ENCODE results near the gene NT5DC2. TPM values are rescaled to one million over a fixed set of nuclear protein-coding genes. Genes with fewer than 3 reads are reported as not detected.

NT5DC2 gene
- total RNA-seq, 1 donor from 2014 or later, result 309 TPM

GRCh38 chr3:52563984-52564383, 30.3 kb upstream of the NT5DC2 start:
- DNase-seq (ENCODE audit: low spot score), result no peak
- H3K9me3 Mint-ChIP-seq (ENCODE audit: low read depth), result no peaks in the 10 kb centered on the region
- H3K4me1 Mint-ChIP-seq (ENCODE audit: low read depth), result no peaks in the 10 kb centered on the region
- H3K27me3 Mint-ChIP-seq (ENCODE audit: low read depth), result no peaks in the 10 kb centered on the region
- H3K27ac Mint-ChIP-seq (ENCODE audit: unreplicated experiment), result no peak overlapping the region
- no peak for TF ChIP-seq CTCF (IDR thresholded peaks at IDR 0.05)
- H3K4me3 Mint-ChIP-seq (ENCODE audit: unreplicated experiment), result no peak overlapping the region
- H3K36me3 Mint-ChIP-seq (ENCODE audit: low read depth), result peaks cover 27% of the 10 kb centered on the region

- no peak for DNase-seq (ENCODE audit: low spot score)
- Mint-ChIP-seq H3K27me3 (ENCODE audit: low read depth) (no peaks in the 10 kb centered on the region), H3K4me3 (ENCODE audit: unreplicated experiment) (no peak overlapping the region), H3K9me3 (ENCODE audit: low read depth) (no peaks in the 10 kb centered on the region), H3K4me1 (ENCODE audit: low read depth) (no peaks in the 10 kb centered on the region), H3K27ac (ENCODE audit: unreplicated experiment) (no peak overlapping the region), H3K36me3 (ENCODE audit: low read depth) (peaks cover 29% of the 10 kb centered on the region)
- TF ChIP-seq CTCF (IDR thresholded peaks at IDR 0.05), result no peak
Observed at GRCh38 chr3:52561028-52561747, 27.5 kb upstream of the NT5DC2 start.

GRCh38 chr3:52558436-52558835, 24.8 kb upstream of the NT5DC2 start:
- no peak overlapping the region for H3K27ac Mint-ChIP-seq (ENCODE audit: unreplicated experiment)
- no peaks in the 10 kb centered on the region for H3K9me3 Mint-ChIP-seq (ENCODE audit: low read depth)
- H3K27me3 Mint-ChIP-seq (ENCODE audit: low read depth), result no peaks in the 10 kb centered on the region
- H3K36me3 Mint-ChIP-seq (ENCODE audit: low read depth), result peaks cover 32% of the 10 kb centered on the region
- no peak for DNase-seq (ENCODE audit: low spot score)
- no peaks in the 10 kb centered on the region for H3K4me1 Mint-ChIP-seq (ENCODE audit: low read depth)
- no peak for TF ChIP-seq CTCF (IDR thresholded peaks at IDR 0.05)
- H3K4me3 Mint-ChIP-seq (ENCODE audit: unreplicated experiment), result no peak overlapping the region

- no peak for TF ChIP-seq CTCF (IDR thresholded peaks at IDR 0.05)
- no peak overlapping the region for H3K27ac Mint-ChIP-seq (ENCODE audit: unreplicated experiment)
Observed at GRCh38 chr3:52557011-52557960, 23.6 kb upstream of the NT5DC2 start.

GRCh38 chr3:52555056-52555455, 21.4 kb upstream of the NT5DC2 start:
- H3K4me1 Mint-ChIP-seq (ENCODE audit: low read depth), result no peaks in the 10 kb centered on the region
- DNase-seq (ENCODE audit: low spot score), result no peak
- no peak for TF ChIP-seq CTCF (IDR thresholded peaks at IDR 0.05)
- no peak overlapping the region for H3K27ac Mint-ChIP-seq (ENCODE audit: unreplicated experiment)
- H3K36me3 Mint-ChIP-seq (ENCODE audit: low read depth), result peaks cover 18% of the 10 kb centered on the region
- H3K4me3 Mint-ChIP-seq (ENCODE audit: unreplicated experiment), result no peak overlapping the region
- H3K9me3 Mint-ChIP-seq (ENCODE audit: low read depth), result no peaks in the 10 kb centered on the region
- no peaks in the 10 kb centered on the region for H3K27me3 Mint-ChIP-seq (ENCODE audit: low read depth)

More at GRCh38 chr3:52557011-52557960, 23.6 kb upstream of the NT5DC2 start:
- Mint-ChIP-seq H3K9me3 (ENCODE audit: low read depth) (no peaks in the 10 kb centered on the region), H3K4me3 (ENCODE audit: unreplicated experiment) (no peak overlapping the region), H3K36me3 (ENCODE audit: low read depth) (peaks cover 24% of the 10 kb centered on the region), H3K4me1 (ENCODE audit: low read depth) (no peaks in the 10 kb centered on the region), H3K27me3 (ENCODE audit: low read depth) (no peaks in the 10 kb centered on the region)
- DNase-seq (ENCODE audit: low spot score), result no peak
